ENCODE results near the gene FRMD6.

DNA sequence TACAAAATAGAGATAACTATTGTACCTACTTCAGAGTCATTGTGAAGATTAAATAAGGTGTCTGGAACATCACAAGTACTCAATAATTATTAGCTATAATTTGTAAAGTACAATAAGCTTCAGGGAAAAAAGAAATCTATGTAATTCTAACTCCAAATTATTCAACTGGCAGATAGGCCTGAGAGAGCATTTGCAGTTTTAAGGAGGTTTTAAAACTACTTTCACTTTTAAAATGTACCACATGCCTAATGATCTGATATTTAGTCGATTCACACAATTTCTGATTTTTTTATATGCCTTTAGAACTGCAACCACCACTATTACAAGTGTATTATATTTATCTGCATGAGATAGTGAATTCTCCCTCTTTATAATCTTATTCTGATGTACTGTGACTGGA, 24.9 kb upstream of the FRMD6 start:
- TF ChIP-seq, protein P1, sequence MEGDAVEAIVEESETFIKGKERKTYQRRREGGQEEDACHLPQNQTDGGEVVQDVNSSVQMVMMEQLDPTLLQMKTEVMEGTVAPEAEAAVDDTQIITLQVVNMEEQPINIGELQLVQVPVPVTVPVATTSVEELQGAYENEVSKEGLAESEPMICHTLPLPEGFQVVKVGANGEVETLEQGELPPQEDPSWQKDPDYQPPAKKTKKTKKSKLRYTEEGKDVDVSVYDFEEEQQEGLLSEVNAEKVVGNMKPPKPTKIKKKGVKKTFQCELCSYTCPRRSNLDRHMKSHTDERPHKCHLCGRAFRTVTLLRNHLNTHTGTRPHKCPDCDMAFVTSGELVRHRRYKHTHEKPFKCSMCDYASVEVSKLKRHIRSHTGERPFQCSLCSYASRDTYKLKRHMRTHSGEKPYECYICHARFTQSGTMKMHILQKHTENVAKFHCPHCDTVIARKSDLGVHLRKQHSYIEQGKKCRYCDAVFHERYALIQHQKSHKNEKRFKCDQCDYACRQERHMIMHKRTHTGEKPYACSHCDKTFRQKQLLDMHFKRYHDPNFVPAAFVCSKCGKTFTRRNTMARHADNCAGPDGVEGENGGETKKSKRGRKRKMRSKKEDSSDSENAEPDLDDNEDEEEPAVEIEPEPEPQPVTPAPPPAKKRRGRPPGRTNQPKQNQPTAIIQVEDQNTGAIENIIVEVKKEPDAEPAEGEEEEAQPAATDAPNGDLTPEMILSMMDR (conservative IDR thresholded peaks at IDR 0.05; ENCODE audit: low read depth in 2 of 2), result no peak
- TF ChIP-seq EZH2phosphoT487 (IDR thresholded peaks at IDR 0.05; ENCODE audit: unreplicated experiment), result no peak
- TF ChIP-seq, protein P2, sequence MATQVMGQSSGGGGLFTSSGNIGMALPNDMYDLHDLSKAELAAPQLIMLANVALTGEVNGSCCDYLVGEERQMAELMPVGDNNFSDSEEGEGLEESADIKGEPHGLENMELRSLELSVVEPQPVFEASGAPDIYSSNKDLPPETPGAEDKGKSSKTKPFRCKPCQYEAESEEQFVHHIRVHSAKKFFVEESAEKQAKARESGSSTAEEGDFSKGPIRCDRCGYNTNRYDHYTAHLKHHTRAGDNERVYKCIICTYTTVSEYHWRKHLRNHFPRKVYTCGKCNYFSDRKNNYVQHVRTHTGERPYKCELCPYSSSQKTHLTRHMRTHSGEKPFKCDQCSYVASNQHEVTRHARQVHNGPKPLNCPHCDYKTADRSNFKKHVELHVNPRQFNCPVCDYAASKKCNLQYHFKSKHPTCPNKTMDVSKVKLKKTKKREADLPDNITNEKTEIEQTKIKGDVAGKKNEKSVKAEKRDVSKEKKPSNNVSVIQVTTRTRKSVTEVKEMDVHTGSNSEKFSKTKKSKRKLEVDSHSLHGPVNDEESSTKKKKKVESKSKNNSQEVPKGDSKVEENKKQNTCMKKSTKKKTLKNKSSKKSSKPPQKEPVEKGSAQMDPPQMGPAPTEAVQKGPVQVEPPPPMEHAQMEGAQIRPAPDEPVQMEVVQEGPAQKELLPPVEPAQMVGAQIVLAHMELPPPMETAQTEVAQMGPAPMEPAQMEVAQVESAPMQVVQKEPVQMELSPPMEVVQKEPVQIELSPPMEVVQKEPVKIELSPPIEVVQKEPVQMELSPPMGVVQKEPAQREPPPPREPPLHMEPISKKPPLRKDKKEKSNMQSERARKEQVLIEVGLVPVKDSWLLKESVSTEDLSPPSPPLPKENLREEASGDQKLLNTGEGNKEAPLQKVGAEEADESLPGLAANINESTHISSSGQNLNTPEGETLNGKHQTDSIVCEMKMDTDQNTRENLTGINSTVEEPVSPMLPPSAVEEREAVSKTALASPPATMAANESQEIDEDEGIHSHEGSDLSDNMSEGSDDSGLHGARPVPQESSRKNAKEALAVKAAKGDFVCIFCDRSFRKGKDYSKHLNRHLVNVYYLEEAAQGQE (IDR thresholded peaks at IDR 0.05; ENCODE audit: unreplicated experiment), result no peak
- no peak for TF ChIP-seq EZH2 (IDR thresholded peaks at IDR 0.05; ENCODE audit: low read depth, unreplicated experiment)
- TF ChIP-seq POLR2AphosphoS5 (IDR thresholded peaks at IDR 0.05; ENCODE audit: low read depth), result no peak
- no peak for TF ChIP-seq CREB1 (CRISPR knock-in tag; IDR thresholded peaks at IDR 0.05; ENCODE audit: low read depth)
- TF ChIP-seq, protein P3, sequence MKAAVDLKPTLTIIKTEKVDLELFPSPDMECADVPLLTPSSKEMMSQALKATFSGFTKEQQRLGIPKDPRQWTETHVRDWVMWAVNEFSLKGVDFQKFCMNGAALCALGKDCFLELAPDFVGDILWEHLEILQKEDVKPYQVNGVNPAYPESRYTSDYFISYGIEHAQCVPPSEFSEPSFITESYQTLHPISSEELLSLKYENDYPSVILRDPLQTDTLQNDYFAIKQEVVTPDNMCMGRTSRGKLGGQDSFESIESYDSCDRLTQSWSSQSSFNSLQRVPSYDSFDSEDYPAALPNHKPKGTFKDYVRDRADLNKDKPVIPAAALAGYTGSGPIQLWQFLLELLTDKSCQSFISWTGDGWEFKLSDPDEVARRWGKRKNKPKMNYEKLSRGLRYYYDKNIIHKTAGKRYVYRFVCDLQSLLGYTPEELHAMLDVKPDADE (IDR thresholded peaks at IDR 0.05), result no peak
